Activated naive CD8-positive, alpha-beta T cell (primary cell): ENCODE data around the gene LAMA1.
"Not testable (repeated sequence)": the region's sequence is repeated elsewhere in the genome, so short reads cannot be mapped to it uniquely, and the experiment has no call there.

ENCODE experiments used
- H3K27ac Mint-ChIP-seq: one replicate; pipeline ENCODE4 v1.8.0; 2021; ENCODE audit warnings: mixed read lengths
- H3K27me3 Mint-ChIP-seq: one replicate; pipeline ENCODE4 v1.8.0; 2021; ENCODE audit warnings: mixed read lengths
- H3K36me3 Mint-ChIP-seq: one replicate; pipeline ENCODE4 v1.8.0; 2021; ENCODE audit warnings: mixed read lengths
- H3K4me1 Mint-ChIP-seq: one replicate; pipeline ENCODE4 v1.8.0; 2021; ENCODE audit warnings: low read depth, mixed read lengths
- H3K4me3 Mint-ChIP-seq: one replicate; pipeline ENCODE4 v1.8.0; 2021; ENCODE audit warnings: mild to moderate bottlenecking, mixed read lengths
- H3K9me3 Mint-ChIP-seq: one replicate; pipeline ENCODE4 v1.8.0; 2021; ENCODE audit warnings: low read depth, mixed read lengths

The LAMA1 gene, protein sequence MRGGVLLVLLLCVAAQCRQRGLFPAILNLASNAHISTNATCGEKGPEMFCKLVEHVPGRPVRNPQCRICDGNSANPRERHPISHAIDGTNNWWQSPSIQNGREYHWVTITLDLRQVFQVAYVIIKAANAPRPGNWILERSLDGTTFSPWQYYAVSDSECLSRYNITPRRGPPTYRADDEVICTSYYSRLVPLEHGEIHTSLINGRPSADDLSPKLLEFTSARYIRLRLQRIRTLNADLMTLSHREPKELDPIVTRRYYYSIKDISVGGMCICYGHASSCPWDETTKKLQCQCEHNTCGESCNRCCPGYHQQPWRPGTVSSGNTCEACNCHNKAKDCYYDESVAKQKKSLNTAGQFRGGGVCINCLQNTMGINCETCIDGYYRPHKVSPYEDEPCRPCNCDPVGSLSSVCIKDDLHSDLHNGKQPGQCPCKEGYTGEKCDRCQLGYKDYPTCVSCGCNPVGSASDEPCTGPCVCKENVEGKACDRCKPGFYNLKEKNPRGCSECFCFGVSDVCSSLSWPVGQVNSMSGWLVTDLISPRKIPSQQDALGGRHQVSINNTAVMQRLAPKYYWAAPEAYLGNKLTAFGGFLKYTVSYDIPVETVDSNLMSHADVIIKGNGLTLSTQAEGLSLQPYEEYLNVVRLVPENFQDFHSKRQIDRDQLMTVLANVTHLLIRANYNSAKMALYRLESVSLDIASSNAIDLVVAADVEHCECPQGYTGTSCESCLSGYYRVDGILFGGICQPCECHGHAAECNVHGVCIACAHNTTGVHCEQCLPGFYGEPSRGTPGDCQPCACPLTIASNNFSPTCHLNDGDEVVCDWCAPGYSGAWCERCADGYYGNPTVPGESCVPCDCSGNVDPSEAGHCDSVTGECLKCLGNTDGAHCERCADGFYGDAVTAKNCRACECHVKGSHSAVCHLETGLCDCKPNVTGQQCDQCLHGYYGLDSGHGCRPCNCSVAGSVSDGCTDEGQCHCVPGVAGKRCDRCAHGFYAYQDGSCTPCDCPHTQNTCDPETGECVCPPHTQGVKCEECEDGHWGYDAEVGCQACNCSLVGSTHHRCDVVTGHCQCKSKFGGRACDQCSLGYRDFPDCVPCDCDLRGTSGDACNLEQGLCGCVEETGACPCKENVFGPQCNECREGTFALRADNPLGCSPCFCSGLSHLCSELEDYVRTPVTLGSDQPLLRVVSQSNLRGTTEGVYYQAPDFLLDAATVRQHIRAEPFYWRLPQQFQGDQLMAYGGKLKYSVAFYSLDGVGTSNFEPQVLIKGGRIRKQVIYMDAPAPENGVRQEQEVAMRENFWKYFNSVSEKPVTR (N-terminal part only)

GRCh38 chr18:7117390-7118355, at the start of gene LAMA1:
TSS of gene LAMA1 (minus strand) at chr18:7117797. CDS start at chr18:7117720, 77 bp downstream.
- Mint-ChIP-seq H3K4me1 (peaks cover 14% of the 10 kb centered on the region), H3K9me3 (no peaks in the 10 kb centered on the region), H3K4me3 (peak within 1 kb of the TSS; percentile 35), H3K27ac (no peak within 1 kb of the TSS), H3K36me3 (no peaks in the 10 kb centered on the region), H3K27me3 (peaks cover 26% of the 10 kb centered on the region)

- Mint-ChIP-seq H3K27me3 (no peaks in the 10 kb centered on the region), H3K36me3 (no peaks in the 10 kb centered on the region), H3K9me3 (no peaks in the 10 kb centered on the region), H3K4me3 (no peak overlapping the region), H3K4me1 (no peaks in the 10 kb centered on the region), H3K27ac (no peak overlapping the region)
These were observed 48.3 kb upstream of the LAMA1 start for GRCh38 chr18:7165846-7166393.

DNA sequence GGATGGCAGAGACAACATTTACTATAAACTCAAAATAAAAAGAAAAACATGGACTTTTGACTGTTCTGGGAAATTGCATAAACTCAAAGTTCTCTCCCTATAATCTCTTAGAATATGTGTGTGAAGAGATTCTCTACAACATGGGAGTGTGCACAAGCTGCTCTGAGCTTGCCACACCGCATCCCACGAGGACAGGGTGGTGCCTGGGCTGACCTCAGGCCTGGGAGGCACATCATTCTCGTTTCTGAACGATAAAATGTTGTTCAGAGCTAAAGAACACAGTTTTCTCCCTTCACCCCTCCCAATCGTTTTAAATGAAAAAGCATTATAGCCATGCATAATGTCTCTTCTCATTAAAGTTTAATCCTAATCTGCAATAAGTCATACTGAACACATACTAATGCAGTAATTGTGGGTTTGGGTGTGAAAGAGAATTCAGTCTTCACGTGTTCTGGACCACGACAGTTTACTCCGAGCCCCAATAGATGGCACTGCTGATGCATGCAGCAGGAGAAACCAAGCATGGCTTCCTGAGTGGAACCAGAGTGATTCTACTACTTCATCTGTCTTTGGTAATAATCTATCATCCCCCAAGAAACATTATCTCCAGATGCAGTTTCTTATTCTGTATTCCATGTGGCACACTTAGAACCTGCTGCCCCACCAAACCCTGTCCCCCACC, 46.9 kb upstream of the LAMA1 start:
- Mint-ChIP-seq H3K36me3 (no peaks in the 10 kb centered on the region), H3K27ac (no peak overlapping the region), H3K27me3 (no peaks in the 10 kb centered on the region), H3K4me3 (no peak overlapping the region), H3K9me3 (no peaks in the 10 kb centered on the region), H3K4me1 (no peaks in the 10 kb centered on the region)

GRCh38 chr18:7158216-7158615, 40.6 kb upstream of the LAMA1 start:
- no peak overlapping the region for H3K4me3 Mint-ChIP-seq
- no peak overlapping the region for H3K27ac Mint-ChIP-seq
- no peaks in the 10 kb centered on the region for H3K4me1 Mint-ChIP-seq
- H3K27me3 Mint-ChIP-seq: no peaks in the 10 kb centered on the region
- no peaks in the 10 kb centered on the region for H3K36me3 Mint-ChIP-seq
- H3K9me3 Mint-ChIP-seq: no peaks in the 10 kb centered on the region

DNA sequence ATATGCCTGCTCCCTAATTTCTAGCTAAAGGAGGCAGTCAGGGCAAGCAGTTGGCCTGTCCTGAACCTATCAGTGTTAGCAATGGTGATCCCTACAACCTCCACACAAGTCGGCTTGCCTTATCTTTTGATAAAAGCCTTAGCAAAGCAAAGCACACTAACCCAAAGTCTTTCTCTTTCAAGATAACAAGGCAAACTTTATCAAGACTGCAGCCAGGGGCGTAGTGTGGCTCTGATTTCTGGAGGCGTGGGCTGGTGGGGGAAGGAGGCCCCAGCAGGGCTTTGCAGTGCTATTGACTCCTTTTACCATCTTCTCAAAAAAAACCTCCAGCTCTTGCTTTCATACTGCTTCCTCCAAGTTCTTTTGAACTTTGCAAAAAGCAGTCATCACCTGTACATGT, 40.2 kb upstream of the LAMA1 start:
- H3K9me3 Mint-ChIP-seq: no peaks in the 10 kb centered on the region
- H3K4me3 Mint-ChIP-seq: no peak overlapping the region
- H3K36me3 Mint-ChIP-seq: no peaks in the 10 kb centered on the region
- no peak overlapping the region for H3K27ac Mint-ChIP-seq
- H3K27me3 Mint-ChIP-seq: no peaks in the 10 kb centered on the region
- no peaks in the 10 kb centered on the region for H3K4me1 Mint-ChIP-seq

DNA sequence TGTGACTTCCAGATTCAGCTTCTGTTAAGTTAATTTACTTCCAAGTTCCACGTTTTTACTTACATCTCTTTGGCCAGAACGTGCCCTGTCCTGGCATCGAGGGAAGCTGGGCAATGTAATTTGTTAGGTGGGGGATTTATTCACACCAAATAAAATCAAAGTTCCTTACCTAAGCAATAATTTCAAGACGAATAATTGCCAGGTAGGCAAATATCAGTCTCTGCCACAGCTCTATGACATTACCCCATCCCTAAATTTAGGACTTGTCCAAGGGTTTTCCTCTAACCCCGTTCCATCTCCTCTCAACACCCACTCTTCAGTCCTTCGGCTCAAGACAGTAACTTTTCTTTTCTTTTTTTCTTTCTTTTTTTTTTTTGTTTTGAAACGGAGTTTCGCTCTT, 38.3 kb upstream of the LAMA1 start:
- Mint-ChIP-seq H3K4me1 (no peaks in the 10 kb centered on the region), H3K9me3 (no peaks in the 10 kb centered on the region), H3K36me3 (no peaks in the 10 kb centered on the region), H3K4me3 (no peak overlapping the region), H3K27ac (no peak overlapping the region), H3K27me3 (no peaks in the 10 kb centered on the region)

GRCh38 chr18:7155092-7155491, 37.5 kb upstream of the LAMA1 start:
- Mint-ChIP-seq H3K27ac (no peak overlapping the region), H3K9me3 (no peaks in the 10 kb centered on the region), H3K36me3 (no peaks in the 10 kb centered on the region), H3K27me3 (no peaks in the 10 kb centered on the region), H3K4me3 (no peak overlapping the region), H3K4me1 (no peaks in the 10 kb centered on the region)

GRCh38 chr18:7152440-7152839, 34.8 kb upstream of the LAMA1 start:
- Mint-ChIP-seq H3K4me1 (no peaks in the 10 kb centered on the region), H3K4me3 (no peak overlapping the region), H3K27me3 (no peaks in the 10 kb centered on the region), H3K9me3 (peaks cover 4% of the 10 kb centered on the region), H3K36me3 (no peaks in the 10 kb centered on the region), H3K27ac (no peak overlapping the region)

DNA sequence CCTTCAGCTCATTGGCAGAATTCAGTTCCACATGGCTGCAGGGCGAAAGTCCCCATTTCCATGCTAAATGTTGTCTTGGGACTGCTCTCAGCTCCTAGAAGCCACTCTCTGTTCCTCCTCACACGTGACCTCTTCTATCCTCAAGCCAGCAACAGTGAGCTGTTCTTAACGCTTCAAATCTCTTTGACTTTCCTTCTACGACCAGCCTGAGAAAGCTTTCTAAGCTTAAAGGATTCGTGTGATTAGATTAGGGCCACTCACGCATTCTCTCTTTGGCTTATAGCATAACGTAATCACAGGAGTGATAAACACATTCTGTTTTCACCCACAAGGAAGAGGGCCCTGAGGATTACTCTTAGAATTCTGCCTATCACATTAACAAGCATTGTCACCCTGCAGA, 29.8 kb upstream of the LAMA1 start:
- Mint-ChIP-seq H3K9me3 (peaks cover 4% of the 10 kb centered on the region), H3K36me3 (no peaks in the 10 kb centered on the region), H3K4me3 (no peak overlapping the region), H3K27ac (no peak overlapping the region), H3K4me1 (no peaks in the 10 kb centered on the region), H3K27me3 (no peaks in the 10 kb centered on the region)

DNA sequence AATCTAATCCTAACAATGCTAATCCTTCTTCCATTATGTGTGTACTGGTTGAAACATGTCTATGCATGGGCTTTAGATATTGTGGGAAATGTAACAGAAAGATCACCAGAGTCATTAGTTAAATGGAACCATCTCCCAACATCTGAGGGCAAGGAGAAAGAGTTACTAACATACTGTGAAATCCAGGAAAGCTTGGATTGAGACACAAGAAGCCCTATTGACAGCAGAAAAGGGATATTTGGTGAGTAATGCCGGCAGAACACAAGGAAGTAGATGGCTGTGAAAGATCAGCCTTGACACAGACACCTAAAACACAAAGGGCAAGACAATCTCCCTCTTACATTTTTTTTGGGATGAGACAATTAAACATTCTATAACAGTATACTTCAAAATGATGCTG, 28.5 kb upstream of the LAMA1 start:
- Mint-ChIP-seq H3K4me3 (no peak overlapping the region), H3K36me3 (no peaks in the 10 kb centered on the region), H3K9me3 (peaks cover 4% of the 10 kb centered on the region), H3K27me3 (no peaks in the 10 kb centered on the region), H3K27ac (no peak overlapping the region), H3K4me1 (no peaks in the 10 kb centered on the region)

- not testable (repeated sequence) for H3K4me3 Mint-ChIP-seq
These were observed 27.3 kb upstream of the LAMA1 start for GRCh38 chr18:7144921-7145320.

DNA sequence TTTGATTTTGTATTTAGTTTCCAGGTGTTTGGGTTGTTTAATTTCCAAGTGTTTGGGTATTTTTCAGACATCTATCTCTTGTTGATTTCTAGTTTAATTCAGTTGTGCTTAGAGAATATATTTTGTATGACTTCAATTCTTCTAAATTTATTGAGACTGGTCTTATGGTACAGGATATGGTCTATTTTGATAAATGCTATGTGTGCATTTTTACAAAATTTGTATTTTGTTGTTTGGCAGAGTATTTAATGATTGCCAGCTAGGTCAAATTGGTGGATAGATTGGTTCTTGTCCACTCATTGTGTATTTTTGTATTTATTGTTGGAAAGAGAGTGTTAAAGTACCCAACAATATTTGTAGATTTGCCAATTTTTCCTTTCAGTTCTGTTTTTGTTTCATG, 23.7 kb upstream of the LAMA1 start:
- no peak overlapping the region for H3K27ac Mint-ChIP-seq
- no peaks in the 10 kb centered on the region for H3K9me3 Mint-ChIP-seq
- no peaks in the 10 kb centered on the region for H3K27me3 Mint-ChIP-seq
- H3K36me3 Mint-ChIP-seq: no peaks in the 10 kb centered on the region
- no peaks in the 10 kb centered on the region for H3K4me1 Mint-ChIP-seq
- H3K4me3 Mint-ChIP-seq: no peak overlapping the region

More at GRCh38 chr18:7144921-7145320, 27.3 kb upstream of the LAMA1 start:
- H3K27ac Mint-ChIP-seq, H3K4me1 Mint-ChIP-seq, H3K27me3 Mint-ChIP-seq, H3K36me3 Mint-ChIP-seq, H3K9me3 Mint-ChIP-seq: not testable (repeated sequence)

DNA sequence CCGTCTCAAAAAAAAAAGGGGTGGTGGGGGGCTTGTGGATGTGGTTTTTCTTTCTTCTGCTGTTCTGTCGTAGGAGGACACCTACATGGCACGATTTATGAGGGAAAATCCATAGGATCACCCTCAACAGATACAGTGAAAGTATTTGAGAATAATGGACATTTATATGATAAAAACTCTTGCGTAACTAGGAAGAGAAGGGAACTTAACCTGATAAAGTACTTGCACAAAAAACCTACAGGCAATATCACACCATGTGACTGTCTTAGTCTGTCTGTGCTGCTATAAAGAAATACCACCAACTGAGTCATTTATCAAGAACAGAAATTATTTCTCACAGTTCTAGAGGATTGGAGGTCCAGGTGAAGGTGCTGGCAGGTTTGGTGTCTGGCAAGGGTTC, 21.8 kb upstream of the LAMA1 start:
- no peak overlapping the region for H3K27ac Mint-ChIP-seq
- no peaks in the 10 kb centered on the region for H3K9me3 Mint-ChIP-seq
- H3K4me3 Mint-ChIP-seq: no peak overlapping the region
- H3K4me1 Mint-ChIP-seq: no peaks in the 10 kb centered on the region
- H3K27me3 Mint-ChIP-seq: no peaks in the 10 kb centered on the region
- H3K36me3 Mint-ChIP-seq: no peaks in the 10 kb centered on the region
